GM12892 (cell line): ENCODE measurements around the gene RSU1.

Experiments used
- POLR2A ChIP-seq: IDR thresholded peaks from 2 replicates; pipeline ENCODE4 v1.6.1; 2011; ENCODE audit warnings: low read depth, low read length, control low read depth
- POLR2AphosphoS5 ChIP-seq: IDR thresholded peaks from 2 replicates; pipeline ENCODE4 v1.6.1; 2011; ENCODE audit warnings: low read depth, low read length, control low read depth
- TAF1 ChIP-seq: IDR thresholded peaks from 2 replicates; pipeline ENCODE4 v1.6.1; 2011; ENCODE audit warnings: low read depth, mild to moderate bottlenecking, control low read depth, low read length, borderline replicate concordance

DNA sequence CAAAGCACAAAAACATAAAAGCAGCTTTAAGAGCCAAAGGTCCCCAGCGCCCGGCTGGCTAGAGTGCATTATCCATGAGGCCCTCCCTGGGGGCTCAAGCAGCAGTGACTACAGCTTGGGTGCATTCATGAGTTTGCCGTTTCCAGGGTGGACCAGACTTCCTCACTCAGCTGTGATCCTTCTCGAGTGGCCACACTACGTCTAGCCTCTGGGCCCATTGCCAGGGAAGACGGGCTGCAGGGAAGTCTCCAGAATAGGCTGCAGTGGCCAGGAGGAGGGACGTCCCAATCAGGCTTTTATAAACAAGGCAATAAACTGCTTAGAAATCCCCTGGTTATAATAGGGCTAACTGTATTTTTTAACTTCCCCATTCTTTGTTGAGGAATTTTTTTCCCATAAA, 206.2 kb downstream of the RSU1 start:
- TF ChIP-seq TAF1: no peak
- no peak for TF ChIP-seq POLR2A
- TF ChIP-seq POLR2AphosphoS5: no peak
